OCI-LY3 (cell line): ENCODE results near the gene CHRNA9.

Experiments used
- EZH2phosphoT487 ChIP-seq: fragments of 200-600 bp; shearing (Covaris generic); IDR thresholded peaks from 2 replicates; pipeline ENCODE4 v1.6.1; 2018; ENCODE audit warnings: antibody characterized with exemption, mixed run types, low read depth
- TF ChIP-seq, protein P1 (sequence below): fragments of 200-600, 300-600 bp; sonication (generic); IDR thresholded peaks from 2 replicates; pipeline ENCODE4 v1.5.1; 2014; ENCODE audit warnings: antibody characterized with exemption, low read length, low read depth

DNA sequence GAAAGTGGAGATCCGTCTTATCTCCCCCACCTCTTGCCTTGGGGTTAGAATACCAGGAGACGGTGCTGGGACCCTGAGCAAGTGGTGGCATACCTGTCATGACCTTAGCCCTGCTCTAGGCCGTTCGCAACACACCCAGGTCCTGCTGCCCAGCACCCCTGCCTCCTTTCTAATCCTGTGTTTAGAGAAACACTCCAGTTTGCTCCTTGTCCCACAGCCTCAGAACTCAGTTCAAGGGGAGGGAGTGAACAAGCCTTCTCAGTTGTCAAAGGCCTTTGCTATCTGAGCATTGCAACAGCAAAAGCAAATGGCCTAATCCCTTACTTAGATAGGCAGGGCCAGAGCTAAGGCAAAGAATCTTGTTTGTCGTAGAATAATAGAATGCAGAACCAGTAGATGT, 67.9 kb downstream of the CHRNA9 start:
- TF ChIP-seq, protein P1, sequence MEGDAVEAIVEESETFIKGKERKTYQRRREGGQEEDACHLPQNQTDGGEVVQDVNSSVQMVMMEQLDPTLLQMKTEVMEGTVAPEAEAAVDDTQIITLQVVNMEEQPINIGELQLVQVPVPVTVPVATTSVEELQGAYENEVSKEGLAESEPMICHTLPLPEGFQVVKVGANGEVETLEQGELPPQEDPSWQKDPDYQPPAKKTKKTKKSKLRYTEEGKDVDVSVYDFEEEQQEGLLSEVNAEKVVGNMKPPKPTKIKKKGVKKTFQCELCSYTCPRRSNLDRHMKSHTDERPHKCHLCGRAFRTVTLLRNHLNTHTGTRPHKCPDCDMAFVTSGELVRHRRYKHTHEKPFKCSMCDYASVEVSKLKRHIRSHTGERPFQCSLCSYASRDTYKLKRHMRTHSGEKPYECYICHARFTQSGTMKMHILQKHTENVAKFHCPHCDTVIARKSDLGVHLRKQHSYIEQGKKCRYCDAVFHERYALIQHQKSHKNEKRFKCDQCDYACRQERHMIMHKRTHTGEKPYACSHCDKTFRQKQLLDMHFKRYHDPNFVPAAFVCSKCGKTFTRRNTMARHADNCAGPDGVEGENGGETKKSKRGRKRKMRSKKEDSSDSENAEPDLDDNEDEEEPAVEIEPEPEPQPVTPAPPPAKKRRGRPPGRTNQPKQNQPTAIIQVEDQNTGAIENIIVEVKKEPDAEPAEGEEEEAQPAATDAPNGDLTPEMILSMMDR: no peak
- TF ChIP-seq EZH2phosphoT487: no peak
